ENCODE measurements around the gene KRTAP21-2.
A peak's percentile ranks its signal among the peaks of the same experiment; 100 is the strongest.
"Not testable (repeated sequence)": the region's sequence is repeated elsewhere in the genome, so short reads cannot be mapped to it uniquely, and the experiment has no call there.

KRTAP21-2 gene

DNA sequence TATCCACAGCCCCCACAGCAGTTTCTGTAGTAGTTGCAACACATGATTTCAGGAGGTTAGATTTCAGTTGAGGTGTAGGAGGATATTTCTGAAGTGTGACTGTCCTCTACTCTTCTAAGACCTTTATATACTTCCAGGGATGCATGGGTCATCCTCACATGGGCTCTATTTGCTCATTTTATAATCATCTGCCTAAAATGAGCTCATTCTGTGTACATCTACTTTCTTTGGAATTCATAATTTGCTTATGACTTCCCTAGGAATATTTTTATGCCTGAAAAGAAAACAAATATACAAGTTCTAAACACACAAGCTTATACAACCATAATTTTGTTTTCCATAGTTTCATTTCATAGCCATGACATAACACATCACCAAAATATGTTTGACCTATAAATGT lies at the start of gene KRTAP21-2:
Gene KRTAP21-2 (minus strand): TSS at position 101 of the 400 bp plus-strand sequence. CDS start 57 bp downstream, at position 44.
- ATAC-seq = no peak

DNA sequence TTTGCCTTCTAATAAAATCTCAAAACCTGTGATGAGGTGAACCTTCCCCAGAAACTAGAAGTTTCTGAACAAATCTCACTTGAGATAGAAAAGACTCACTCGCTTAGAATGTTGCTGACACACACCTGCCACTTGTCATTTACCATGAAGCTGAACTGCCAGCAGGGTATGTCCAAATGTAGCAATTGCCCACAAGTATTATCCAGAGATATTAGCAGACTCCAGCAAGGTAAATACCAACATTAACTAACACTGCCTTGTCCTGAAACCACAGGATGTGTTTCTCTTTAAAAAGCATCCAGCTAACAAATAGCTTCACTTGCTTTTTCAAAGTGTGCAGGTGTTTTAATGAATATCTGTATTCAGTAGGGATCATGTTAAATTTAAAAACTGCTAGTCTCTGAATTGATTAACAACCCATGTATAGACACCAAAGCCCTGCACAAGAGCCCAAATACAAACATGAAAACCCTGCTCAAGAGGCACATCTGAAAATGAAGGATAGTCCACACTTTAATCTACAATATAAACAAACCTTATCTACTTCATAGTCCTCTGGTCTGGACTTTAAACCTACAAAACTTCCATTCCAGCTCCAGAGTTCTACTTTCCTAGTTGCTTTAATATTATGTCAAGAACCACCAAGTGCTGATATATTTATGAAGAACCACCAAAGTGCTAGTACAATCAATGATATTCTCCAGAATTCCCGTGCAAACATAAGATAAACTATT lies 46.7 kb upstream of the KRTAP21-2 start:
- no peak for ATAC-seq

DNA sequence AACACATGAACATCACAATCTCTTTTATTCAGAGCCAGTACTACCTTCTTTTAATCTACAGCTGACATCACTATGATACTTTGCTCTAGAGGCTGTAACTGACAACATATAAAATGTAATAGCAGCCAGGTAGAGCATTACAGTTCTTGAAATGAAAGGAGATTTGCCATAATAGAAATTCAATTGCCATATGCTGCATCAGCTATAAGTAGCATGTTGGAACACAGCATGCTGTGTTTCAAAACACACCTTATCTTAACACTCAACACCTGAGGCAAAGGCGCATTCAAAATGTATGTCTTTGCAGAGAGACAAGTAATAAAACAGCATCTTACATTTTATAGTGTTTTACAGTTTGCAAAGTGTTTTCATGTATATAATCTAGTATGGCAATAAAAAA lies 32.2 kb upstream of the KRTAP21-2 start:
- no peak for ATAC-seq

DNA sequence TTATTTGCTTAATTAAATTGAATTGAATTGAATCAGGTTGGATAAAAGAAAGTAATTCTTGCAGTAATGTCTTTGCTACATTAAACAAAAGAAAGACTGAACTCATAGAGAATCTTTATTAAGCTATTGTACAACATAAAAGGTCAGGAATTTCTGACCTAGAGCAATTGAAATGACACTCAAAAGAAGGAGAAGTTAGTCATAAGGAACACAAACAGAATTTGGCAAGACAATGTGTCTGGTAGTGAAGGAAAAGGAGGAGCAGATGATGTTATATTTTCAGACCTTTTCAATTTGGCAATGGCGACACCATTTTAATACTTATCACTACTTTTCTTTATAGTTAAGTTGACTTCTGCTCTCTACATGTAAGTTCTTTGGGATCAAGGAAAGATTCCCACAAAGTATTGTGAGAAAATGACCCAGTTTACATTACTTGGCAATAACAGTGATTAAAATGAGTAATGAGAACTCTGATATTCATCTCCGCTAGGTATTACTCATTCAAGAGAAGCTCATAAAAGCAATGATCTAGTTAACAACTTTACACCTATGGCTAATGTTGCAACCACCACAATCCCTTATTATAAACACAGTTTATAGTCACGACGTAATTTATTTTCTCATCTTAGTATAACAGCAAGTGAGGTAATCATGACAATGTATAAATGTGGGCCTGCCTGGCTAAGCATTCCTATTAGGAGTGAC lies 22.8 kb upstream of the KRTAP21-2 start:
- ATAC-seq = no peak

DNA sequence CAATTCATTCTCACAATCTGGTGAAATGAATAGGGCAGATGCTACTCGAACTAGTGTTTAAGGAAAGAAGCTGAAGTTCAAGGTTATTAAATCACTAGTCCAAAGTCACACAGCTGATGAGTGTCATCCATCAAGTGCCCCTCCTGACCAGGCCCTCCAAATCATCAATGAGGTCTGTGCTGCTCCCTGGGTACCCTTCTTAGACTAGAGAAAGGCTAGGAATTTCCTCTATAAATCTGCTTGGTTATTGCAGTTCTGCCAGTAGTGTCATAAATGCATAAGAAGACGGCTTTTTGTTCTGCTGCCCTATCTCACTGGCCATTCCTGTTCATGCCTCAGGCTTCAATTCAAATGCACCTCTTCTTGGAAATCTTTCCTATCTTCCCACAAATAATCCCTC lies 13.7 kb upstream of the KRTAP21-2 start:
- ATAC-seq = no peak

DNA sequence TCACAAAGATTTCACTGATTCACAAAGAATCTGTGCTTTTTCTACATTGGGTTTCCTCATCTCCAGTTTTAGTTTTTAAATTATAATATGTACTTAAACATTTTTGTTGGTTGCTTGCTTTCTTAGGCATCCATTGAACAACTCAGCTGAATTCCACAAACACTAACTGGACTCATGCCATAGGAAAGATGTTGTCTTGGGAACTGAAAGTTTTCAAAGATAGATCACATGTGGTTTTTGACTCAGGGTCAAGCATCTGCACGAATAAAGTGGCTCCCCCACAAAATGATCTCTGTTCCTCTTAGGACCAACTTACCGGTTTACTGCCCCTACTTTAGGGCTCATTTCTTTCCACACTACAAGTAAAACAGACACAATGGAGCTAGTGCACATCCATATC lies 11.2 kb upstream of the KRTAP21-2 start:
- ATAC-seq = no peak

DNA sequence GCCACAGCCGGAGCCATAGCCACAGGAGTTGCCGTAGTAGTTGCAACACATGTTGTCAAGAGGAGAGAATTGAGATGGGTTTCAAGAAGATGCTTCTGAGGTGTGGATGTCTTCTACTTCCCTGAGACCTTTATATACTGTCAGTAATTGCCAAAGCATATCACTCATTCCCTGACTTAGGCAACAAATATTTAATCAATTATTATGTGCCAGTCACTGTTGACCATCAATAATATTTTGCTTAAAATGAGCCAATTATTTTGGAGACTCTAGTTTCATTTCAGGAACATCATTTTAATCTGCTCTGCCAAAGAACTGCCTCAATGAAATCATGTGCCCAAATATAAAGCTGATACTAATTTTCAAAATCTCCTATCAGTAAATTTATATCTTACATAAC lies 8.3 kb upstream of the KRTAP21-2 start, which contains the start of gene KRTAP21-1:
Gene KRTAP21-1 (minus strand): TSS at position 101 of the 400 bp plus-strand sequence. CDS start 50 bp downstream, at position 51.
- ATAC-seq = not testable (repeated sequence)

DNA sequence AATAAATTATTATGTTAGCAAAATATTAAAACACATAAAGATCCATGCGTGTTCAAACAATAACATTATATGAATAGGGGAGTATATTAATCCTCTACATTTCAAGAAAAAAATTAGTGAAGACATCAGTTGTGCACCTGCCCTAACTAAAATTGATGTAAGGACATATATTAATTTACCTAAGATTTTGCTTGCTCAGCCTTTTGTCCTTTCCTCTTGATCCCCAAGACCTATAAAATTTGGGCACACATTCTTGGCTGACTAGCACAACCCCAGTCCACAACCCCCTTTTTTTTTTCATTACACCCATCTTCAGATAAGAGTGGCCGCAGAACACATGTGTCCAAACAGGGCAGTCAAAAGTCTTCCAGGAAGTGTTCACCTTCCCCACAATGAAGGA lies 6.6 kb downstream of the KRTAP21-2 start:
- no peak for ATAC-seq

DNA sequence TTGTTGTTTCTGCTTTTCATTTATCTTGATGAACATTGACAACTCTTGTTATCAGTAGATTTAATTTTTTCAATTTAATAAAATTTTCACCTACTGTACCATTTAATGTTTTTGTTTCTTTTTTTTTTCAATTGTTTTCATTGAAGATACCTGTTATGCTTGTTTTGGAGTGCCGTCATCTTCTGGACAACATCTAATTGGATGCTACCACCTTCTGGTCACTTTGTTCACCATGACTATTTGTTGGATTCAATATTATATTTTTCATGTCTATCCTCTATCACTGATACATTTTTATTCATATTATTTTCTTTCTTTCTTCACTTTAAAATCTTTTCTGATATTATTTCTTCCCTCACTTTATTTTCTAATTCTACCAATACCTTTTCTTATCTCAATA lies 14.0 kb downstream of the KRTAP21-2 start:
- no peak for ATAC-seq

DNA sequence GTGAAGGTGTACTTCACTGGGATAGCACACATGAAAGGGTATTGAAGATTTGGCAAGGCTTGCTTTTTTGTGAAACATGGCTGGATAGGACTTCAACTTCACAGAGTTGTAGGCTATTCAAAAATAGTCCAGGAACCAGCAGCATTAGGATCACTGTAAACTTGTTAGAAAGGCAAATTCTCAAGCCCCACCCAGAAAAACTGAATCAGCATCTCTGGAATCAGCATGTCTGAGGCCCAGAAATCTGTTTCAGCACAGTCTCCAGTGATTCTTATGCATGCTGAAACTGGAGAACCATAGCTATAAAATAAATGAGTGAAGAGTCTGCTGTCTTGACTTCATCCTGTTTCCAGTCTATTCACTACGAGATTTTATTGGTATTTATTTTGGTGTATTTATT lies 20.3 kb downstream of the KRTAP21-2 start:
- no peak for ATAC-seq

DNA sequence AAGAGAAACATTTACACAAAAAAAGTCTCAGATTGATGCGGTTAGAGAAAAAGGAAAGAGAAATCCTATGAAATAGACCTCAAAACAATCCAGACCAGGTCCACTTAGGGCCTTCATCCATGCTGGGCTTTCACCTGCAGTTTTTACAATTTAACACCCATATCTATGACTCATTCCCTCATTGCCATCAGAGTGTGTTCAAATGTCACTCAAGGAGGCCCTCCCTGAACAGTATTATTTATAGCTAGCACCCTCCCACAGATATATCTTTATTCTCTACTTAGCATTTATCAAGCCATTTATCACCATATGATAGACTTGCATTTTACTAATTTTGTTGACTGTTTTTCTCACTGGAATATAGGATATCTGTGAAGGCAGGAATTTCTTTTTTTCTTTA lies 27.7 kb downstream of the KRTAP21-2 start:
- ATAC-seq = no peak

DNA sequence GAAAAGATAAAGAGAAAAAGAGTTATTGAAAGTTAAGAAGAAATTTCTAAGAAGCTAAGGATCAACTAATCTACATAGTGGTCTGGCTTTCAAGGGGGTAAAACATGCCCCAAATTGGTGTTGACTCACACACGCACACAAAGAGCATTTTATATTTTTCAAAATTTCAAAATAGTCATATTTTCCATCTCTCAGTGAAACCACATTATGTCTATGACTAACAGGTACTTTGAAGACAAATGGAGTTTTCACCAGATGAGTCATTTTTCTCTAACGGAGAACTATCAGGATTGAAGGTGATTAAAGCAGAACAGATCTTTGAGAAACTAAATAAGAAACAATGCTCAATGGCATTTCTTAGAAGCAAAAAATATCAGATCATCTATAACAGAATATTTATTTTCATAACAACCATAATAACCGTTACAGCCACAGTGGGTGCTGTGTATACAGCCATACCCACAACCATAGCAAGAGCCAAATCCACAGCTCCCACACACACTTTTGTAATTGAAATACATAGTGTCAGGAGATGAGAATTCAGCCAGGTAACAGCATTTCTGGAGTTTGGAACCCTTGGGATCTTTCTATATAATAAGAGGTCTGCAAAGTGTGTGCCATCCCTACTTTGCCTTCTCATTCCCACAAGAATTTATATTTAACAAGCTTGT lies 28.7 kb downstream of the KRTAP21-2 start, which contains the start of gene KRTAP21-3:
Gene KRTAP21-3 (minus strand): TSS at position 539 of the 671 bp plus-strand sequence. CDS start 18 bp downstream, at position 521.
- ATAC-seq = peak; percentile 71 to 80

DNA sequence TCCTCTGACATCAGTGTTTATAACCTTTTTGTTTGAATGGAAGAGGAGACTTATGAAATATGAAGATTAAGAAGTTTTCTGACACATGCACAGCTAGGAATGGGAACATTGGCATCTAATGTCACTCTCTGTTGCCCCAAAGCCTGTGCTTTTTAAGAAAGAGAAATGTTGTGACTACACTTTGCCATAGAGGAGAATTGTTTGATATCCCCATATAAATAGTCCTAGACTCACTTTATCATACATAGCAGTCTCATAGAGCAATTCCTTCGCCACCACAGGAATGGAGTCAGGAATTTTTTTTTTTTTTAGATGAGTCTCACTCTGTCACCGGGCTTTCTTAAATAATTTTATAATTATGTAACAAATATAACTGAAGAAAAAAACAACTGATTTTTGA lies 30.0 kb downstream of the KRTAP21-2 start:
- no peak for ATAC-seq

DNA sequence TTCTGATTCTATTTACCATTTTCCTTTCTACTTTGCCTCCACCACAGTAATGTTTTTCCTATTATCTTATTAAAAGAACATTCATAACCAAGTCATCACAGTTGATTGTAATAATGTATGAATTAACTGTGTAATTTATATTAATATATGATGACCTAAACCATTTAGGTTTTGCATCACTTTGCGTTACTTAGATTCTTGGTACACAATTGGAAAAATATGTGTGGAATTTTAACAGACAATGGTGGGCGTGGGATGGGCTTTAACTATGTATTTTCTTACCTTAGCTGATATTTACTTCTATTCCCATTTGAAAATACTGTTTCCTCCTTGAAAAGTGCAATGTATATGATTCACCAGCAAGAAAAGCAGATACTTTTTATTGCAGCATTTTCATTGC lies 32.1 kb downstream of the KRTAP21-2 start:
- no peak for ATAC-seq

DNA sequence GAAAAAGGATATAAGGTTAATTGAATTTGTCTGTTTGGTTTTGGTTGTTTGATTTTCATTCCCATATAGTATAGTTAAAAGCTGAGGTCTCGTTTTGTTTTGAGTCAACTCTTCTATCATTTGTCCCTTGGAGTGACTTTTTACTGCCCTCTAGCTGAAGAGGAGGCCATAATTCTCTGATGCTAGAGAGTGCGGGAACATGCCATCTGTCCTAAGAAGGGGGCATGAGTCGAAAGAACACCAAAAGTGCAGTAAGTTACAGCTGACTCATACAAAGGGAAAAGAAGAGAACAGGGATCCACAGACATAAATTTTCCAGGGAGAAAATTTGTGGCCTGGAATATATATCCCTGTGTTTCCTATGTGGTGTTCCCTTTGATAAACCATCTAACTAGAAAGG lies 32.6 kb downstream of the KRTAP21-2 start:
- no peak for ATAC-seq

DNA sequence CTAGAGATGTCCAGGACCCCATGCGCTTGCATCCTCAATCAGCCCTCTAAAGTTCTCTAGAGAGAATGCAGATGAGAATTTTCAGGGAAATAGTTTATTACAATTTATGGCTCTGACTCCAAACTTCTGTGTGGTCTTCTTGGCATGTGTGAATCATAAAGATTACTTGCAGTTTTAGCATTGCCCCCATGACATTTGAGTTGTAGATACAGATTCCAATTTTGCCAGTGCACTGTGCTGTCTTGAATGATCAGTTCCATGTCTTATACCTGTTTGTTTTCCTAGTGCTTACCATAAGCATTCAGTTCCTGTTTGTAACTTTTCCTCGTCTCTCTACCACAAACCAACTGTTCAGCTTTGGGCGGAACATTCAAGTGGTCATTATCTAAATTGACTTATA lies 33.3 kb downstream of the KRTAP21-2 start:
- ATAC-seq = no peak

DNA sequence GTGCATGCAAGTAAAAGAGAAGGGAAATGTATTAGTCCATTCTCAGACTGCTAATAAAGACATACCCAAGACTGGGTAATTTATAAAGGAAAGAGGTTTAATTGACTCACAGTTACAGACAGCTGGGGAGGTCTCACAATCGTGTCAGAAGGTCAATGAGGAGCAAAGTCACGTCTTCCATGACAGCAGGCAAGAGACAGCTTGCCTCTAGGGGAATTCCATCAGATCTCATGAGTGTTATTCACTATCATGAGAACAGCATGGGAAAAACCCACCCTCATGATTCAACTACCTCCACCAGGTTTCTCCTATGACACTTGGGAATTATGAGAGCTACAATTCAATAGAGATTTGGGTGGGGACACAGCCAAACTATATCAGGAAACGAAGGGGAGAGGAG lies 36.6 kb downstream of the KRTAP21-2 start:
- peak; percentile 59 to 60 for ATAC-seq

DNA sequence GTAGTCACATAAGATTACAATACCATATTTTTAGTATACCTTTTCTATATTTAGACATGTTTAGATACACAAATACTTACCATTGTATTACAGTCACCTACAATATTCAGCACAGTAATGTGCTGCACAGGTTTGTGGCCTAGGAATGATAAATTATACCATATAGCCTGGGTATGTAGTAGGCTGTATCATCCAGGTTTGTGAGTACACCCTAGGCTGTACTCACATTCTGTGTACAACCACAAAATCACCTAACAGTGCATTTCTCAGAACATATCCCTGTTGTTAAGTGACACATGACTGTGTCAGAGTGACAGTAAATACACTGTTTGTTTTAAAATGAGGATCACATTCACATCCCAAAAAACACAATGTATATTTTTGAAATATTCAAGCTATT lies 39.6 kb downstream of the KRTAP21-2 start:
- peak in 1 of 2 donors; percentile 10 for ATAC-seq

Measured in activated CD4-positive, CD25-positive, alpha-beta regulatory T cell treated with anti-CD3 and anti-CD28 coated beads, Interleukin-2, amount 50 U/mL, for 24 hours (primary cell).